Measurements from ENCODE around the gene SH3D19.

- TF ChIP-seq POLR2A (IDR thresholded peaks at IDR 0.05): no peak
- TF ChIP-seq, protein P1, sequence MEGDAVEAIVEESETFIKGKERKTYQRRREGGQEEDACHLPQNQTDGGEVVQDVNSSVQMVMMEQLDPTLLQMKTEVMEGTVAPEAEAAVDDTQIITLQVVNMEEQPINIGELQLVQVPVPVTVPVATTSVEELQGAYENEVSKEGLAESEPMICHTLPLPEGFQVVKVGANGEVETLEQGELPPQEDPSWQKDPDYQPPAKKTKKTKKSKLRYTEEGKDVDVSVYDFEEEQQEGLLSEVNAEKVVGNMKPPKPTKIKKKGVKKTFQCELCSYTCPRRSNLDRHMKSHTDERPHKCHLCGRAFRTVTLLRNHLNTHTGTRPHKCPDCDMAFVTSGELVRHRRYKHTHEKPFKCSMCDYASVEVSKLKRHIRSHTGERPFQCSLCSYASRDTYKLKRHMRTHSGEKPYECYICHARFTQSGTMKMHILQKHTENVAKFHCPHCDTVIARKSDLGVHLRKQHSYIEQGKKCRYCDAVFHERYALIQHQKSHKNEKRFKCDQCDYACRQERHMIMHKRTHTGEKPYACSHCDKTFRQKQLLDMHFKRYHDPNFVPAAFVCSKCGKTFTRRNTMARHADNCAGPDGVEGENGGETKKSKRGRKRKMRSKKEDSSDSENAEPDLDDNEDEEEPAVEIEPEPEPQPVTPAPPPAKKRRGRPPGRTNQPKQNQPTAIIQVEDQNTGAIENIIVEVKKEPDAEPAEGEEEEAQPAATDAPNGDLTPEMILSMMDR (IDR thresholded peaks at IDR 0.05): no peak
- TF ChIP-seq POLR2AphosphoS5 (IDR thresholded peaks at IDR 0.05): peak in 1 of 3 donors; percentile 24
- TF ChIP-seq EP300 (IDR thresholded peaks at IDR 0.05; ENCODE audit: low read depth): no peak
Measured at GRCh38 chr4:151153585-151153984, 171.8 kb downstream of the SH3D19 start.

Data from transverse colon (tissue), 4 donors.